ENCODE measurements around the gene INSYN2B.

DNA sequence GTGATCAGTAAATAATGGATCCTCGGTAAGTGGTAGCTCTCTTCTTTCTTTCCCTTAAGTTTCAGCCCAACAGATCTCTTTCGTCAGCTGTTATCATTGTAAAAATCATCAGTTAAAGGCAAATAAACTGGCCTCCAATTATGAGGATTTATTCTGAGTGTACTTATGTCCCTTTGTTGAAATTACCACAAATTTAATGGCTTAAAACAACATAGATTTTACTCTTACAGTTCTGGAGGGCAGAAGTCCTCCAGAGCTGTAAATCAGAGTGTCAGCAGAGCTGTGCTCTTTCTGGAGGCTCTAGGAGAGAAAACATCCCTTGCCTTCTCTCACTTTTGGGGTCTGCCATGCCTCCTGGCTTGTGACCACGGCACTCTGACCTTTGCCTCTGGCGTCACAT is 104.6 kb downstream of the INSYN2B start:
- TF ChIP-seq, protein P1, sequence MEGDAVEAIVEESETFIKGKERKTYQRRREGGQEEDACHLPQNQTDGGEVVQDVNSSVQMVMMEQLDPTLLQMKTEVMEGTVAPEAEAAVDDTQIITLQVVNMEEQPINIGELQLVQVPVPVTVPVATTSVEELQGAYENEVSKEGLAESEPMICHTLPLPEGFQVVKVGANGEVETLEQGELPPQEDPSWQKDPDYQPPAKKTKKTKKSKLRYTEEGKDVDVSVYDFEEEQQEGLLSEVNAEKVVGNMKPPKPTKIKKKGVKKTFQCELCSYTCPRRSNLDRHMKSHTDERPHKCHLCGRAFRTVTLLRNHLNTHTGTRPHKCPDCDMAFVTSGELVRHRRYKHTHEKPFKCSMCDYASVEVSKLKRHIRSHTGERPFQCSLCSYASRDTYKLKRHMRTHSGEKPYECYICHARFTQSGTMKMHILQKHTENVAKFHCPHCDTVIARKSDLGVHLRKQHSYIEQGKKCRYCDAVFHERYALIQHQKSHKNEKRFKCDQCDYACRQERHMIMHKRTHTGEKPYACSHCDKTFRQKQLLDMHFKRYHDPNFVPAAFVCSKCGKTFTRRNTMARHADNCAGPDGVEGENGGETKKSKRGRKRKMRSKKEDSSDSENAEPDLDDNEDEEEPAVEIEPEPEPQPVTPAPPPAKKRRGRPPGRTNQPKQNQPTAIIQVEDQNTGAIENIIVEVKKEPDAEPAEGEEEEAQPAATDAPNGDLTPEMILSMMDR (IDR thresholded peaks at IDR 0.05): no peak
- no peak for TF ChIP-seq POLR2A (IDR thresholded peaks at IDR 0.05)
